ENCODE results near the gene SPP1.
"Not testable (repeated sequence)": the region's sequence is repeated elsewhere in the genome, so short reads cannot be mapped to it uniquely, and the experiment has no call there.

The SPP1 gene

DNA sequence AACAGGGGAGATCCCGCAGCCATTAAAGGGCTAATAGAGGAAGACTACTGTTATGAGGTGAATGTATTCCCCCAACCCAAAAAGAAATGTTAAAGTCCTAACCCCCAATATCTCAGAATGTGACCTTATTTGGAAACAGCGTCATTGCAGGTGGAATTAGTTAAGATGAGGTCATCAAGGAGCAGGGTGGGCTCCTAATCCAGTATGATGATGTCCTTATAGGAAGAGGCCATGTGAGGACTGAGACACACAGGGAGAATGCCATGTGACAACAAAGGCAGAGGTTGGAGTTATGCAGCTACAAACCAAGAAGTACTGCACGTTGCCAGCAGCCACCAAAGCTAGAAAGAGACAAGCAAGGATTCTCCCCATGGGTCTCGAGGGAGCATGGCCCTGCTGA lies 14.3 kb downstream of the SPP1 start:
- TF ChIP-seq, protein P1, sequence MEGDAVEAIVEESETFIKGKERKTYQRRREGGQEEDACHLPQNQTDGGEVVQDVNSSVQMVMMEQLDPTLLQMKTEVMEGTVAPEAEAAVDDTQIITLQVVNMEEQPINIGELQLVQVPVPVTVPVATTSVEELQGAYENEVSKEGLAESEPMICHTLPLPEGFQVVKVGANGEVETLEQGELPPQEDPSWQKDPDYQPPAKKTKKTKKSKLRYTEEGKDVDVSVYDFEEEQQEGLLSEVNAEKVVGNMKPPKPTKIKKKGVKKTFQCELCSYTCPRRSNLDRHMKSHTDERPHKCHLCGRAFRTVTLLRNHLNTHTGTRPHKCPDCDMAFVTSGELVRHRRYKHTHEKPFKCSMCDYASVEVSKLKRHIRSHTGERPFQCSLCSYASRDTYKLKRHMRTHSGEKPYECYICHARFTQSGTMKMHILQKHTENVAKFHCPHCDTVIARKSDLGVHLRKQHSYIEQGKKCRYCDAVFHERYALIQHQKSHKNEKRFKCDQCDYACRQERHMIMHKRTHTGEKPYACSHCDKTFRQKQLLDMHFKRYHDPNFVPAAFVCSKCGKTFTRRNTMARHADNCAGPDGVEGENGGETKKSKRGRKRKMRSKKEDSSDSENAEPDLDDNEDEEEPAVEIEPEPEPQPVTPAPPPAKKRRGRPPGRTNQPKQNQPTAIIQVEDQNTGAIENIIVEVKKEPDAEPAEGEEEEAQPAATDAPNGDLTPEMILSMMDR (conservative IDR thresholded peaks at IDR 0.05; ENCODE audit: control insufficient read depth, insufficient read depth, low read depth, low read length): no peak
- no peak for DNase-seq (ENCODE audit: low read depth)
- H3K4me3 ChIP-seq (ENCODE audit: control insufficient read depth, low read depth, low read length): no peak overlapping the region

DNA sequence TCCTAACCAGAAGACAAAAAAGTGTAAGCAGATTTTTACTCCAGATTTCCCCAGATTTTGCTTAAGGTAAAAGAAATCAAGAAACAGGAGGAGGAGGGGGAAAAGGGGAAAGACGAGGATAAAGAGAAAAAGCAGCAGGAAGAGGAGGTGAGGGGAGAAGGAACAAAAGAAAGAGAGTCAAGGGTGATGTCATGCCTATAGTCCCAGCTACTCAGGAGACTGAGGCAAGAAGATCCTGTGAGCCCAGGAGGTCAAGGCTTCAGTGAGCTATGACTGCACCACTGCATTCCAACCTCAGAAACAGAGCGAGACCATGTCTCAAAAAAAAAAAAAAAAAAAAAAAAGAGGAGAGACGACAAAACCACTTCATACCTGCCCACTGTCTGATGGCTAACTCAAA lies 19.9 kb downstream of the SPP1 start:
- TF ChIP-seq, protein P1 (conservative IDR thresholded peaks at IDR 0.05; ENCODE audit: control insufficient read depth, insufficient read depth, low read depth, low read length): no peak
- H3K4me3 ChIP-seq (ENCODE audit: control insufficient read depth, low read depth, low read length): no peak overlapping the region
- no peak for DNase-seq (ENCODE audit: low read depth)

DNA sequence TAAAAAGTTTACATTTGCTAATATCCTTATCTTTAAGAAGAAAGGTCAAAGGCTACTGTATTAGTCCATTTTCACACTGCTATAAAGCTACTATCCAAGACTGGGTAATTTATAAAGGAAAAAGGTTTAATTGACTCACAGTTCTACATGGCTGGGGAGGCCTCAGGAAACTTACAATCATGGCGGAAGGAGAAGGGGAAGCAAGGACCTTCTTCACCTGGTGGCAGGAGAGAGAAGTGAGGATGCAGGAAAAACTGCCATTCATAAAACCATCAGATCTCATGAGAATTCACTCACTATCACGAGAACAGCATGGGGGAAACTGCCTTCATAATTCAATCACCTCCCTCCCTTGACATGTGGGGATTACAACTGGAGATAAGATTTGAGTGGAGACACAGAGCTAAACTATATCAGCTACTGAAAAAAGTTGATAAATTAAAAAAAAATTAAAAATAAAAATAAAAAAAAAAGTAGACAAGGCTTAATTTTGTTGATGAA lies 23.7 kb downstream of the SPP1 start:
- not testable (repeated sequence) for DNase-seq (ENCODE audit: low read depth); H3K4me3 ChIP-seq (ENCODE audit: control insufficient read depth, low read depth, low read length)

DNA sequence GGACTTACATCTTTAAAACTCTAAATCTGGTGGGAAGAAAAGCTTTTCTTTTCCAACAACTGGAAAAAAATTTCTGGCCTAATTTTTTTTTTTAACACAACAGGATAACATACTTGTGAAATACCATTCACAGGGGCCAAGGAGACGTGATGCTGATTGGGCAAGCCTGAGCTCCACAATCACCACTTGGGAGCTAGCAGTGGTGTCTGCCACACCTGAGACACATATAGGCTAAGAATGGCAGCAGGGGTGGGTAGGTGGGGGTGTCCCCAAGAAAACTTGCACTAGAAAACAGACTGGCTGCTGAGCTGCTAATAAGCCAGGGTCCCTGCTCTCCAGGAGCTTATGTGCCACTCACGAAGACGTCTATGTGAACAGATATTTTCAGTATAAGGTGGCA lies 26.4 kb downstream of the SPP1 start:
- DNase-seq (ENCODE audit: low read depth): no peak
- no peak overlapping the region for H3K4me3 ChIP-seq (ENCODE audit: control insufficient read depth, low read depth, low read length)
- TF ChIP-seq, protein P1 (conservative IDR thresholded peaks at IDR 0.05; ENCODE audit: control insufficient read depth, insufficient read depth, low read depth, low read length): no peak

DNA sequence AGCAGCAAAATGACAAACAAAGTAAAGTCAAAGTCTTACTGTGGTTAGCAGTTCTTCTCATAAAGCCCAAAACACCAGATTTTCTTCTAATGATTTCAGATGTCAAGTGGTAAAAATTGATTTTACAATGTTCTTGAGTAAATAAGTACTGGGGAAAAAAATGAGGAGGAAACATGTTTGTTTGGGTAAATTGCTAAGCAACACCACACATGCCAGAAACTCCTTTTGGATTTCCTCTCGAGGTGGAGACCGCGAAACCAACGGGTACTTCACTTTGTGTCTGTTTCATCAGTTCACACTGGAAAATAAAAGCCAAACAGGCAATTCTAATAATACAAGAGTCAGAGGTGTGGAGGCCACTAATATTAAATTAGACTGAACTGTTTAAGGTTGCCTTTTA lies 27.3 kb downstream of the SPP1 start:
- DNase-seq (ENCODE audit: low read depth): peak; percentile 19
- TF ChIP-seq, protein P1 (conservative IDR thresholded peaks at IDR 0.05; ENCODE audit: control insufficient read depth, insufficient read depth, low read depth, low read length): no peak
- H3K4me3 ChIP-seq (ENCODE audit: control insufficient read depth, low read depth, low read length): no peak overlapping the region

DNA sequence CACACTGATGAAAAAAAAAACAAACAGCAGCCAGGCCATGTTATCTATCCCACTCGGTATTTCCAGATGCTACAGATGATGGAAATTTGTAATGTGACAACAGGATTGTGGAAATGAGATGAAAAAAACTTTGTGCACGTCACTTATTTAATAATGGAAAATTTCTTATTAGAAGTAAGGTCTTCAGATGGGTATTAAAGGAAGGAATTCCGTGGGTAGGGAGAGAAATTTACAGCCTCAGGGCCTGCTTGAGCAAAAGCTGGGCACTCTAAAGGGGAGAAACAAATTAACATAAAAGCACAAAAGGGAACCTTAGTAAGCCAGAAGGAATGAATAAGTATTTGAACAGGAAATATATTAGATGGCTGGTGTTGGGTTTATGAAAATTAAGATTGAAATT lies 27.7 kb downstream of the SPP1 start:
- H3K4me3 ChIP-seq (ENCODE audit: control insufficient read depth, low read depth, low read length): no peak overlapping the region
- TF ChIP-seq, protein P1 (conservative IDR thresholded peaks at IDR 0.05; ENCODE audit: control insufficient read depth, insufficient read depth, low read depth, low read length): no peak
- DNase-seq (ENCODE audit: low read depth): no peak

DNA sequence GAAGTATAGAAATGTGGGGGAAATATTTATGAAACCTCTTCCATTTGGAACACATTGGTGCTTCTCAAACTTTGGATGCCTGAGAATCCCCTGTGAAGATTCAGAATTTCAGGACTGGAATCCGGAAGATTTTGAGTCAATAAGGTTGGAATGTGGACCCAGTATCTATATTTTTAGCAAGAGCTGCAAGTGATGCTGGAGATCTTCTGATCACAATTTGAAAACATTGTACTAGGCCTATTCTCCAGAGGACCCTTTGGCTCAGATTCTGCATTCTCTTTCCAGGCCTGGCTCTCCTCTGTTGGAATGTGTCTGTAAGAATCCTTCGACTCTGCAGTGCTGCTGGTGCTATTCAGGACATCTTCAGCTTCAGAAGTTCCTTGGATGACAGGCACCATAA lies 29.6 kb downstream of the SPP1 start:
- TF ChIP-seq, protein P1 (conservative IDR thresholded peaks at IDR 0.05; ENCODE audit: control insufficient read depth, insufficient read depth, low read depth, low read length): no peak
- H3K4me3 ChIP-seq (ENCODE audit: control insufficient read depth, low read depth, low read length): no peak overlapping the region
- peak; percentile 72 for DNase-seq (ENCODE audit: low read depth)
